Stimulated activated memory B cell treated with anti-CD40 and anti-IgM and Interleukin-4, amounts not matched to agents 10 μg/mL and 1 μg/mL and 100 μg/mL, for 72 hours (primary cell): ENCODE results near the gene CSTF1.

Experiments used
- ATAC-seq: fragments of 150-1000 bp; cut with Tn5 transposase; 2 replicates; pipeline ENCODE4 v1.10.0; 2021
- H3K27ac Mint-ChIP-seq: one replicate; pipeline ENCODE4 v1.8.0; 2022; ENCODE audit warnings: mild to moderate bottlenecking, mixed read lengths
- H3K27me3 Mint-ChIP-seq: one replicate; pipeline ENCODE4 v1.8.0; 2022; ENCODE audit warnings: mixed read lengths
- H3K36me3 Mint-ChIP-seq: one replicate; pipeline ENCODE4 v1.8.0; 2022; ENCODE audit warnings: mixed read lengths
- H3K4me1 Mint-ChIP-seq: one replicate; pipeline ENCODE4 v1.8.0; 2022; ENCODE audit warnings: mixed read lengths
- H3K4me3 Mint-ChIP-seq: one replicate; pipeline ENCODE4 v1.8.0; 2022; ENCODE audit warnings: mild to moderate bottlenecking, moderate library complexity, mixed read lengths
- H3K9me3 Mint-ChIP-seq: one replicate; pipeline ENCODE4 v1.8.0; 2022; ENCODE audit warnings: mixed read lengths

CSTF1 gene

GRCh38 chr20:56392132-56392880 lies at the start of gene CSTF1, which contains the start of gene AURKA:
Gene CSTF1, plus strand, starts transcription at chr20:56392645. Its CDS starts 2,908 bp downstream, at chr20:56395553.
Gene AURKA, minus strand, starts transcription at chr20:56392215. Its CDS starts 4,018 bp downstream, at chr20:56388197.
- Mint-ChIP-seq H3K4me1 (peaks cover 7% of the 10 kb centered on the region), H3K36me3 (peaks cover 35% of the 10 kb centered on the region), H3K27ac (no peak within 1 kb of the TSS), H3K9me3 (no peaks in the 10 kb centered on the region), H3K4me3 (no peak within 1 kb of the TSS), H3K27me3 (no peaks in the 10 kb centered on the region)
- ATAC-seq = peak; percentile 98

- Mint-ChIP-seq H3K4me1 (peaks cover 5% of the 10 kb centered on the region), H3K27ac (no peak overlapping the region), H3K9me3 (no peaks in the 10 kb centered on the region), H3K4me3 (no peak overlapping the region), H3K27me3 (peaks cover 88% of the 10 kb centered on the region), H3K36me3 (no peaks in the 10 kb centered on the region)
- no peak for ATAC-seq
These were observed 49.7 kb upstream of the CSTF1 start for GRCh38 chr20:56342783-56343182.

- no peaks in the 10 kb centered on the region for H3K36me3 Mint-ChIP-seq
- H3K27me3 Mint-ChIP-seq = peaks cover 88% of the 10 kb centered on the region
- H3K4me3 Mint-ChIP-seq = no peak overlapping the region
- H3K9me3 Mint-ChIP-seq = no peaks in the 10 kb centered on the region
- H3K4me1 Mint-ChIP-seq = peaks cover 5% of the 10 kb centered on the region
- no peak overlapping the region for H3K27ac Mint-ChIP-seq
- ATAC-seq = no peak
These were observed 48.5 kb upstream of the CSTF1 start for GRCh38 chr20:56343861-56344381.

GRCh38 chr20:56345911-56346310 lies 46.5 kb upstream of the CSTF1 start:
- ATAC-seq = no peak
- H3K4me1 Mint-ChIP-seq = peaks cover 5% of the 10 kb centered on the region

GRCh38 chr20:56347628-56348304 lies 44.7 kb upstream of the CSTF1 start:
- H3K27me3 Mint-ChIP-seq = peaks cover 80% of the 10 kb centered on the region
- no peaks in the 10 kb centered on the region for H3K9me3 Mint-ChIP-seq
- H3K27ac Mint-ChIP-seq = no peak overlapping the region
- no peak for ATAC-seq
- no peak overlapping the region for H3K4me3 Mint-ChIP-seq
- H3K36me3 Mint-ChIP-seq = no peaks in the 10 kb centered on the region
- H3K4me1 Mint-ChIP-seq = peaks cover 5% of the 10 kb centered on the region

More at GRCh38 chr20:56345911-56346310, 46.5 kb upstream of the CSTF1 start:
- Mint-ChIP-seq H3K36me3 (no peaks in the 10 kb centered on the region), H3K27ac (no peak overlapping the region), H3K27me3 (peaks cover 84% of the 10 kb centered on the region), H3K9me3 (no peaks in the 10 kb centered on the region), H3K4me3 (no peak overlapping the region)

GRCh38 chr20:56348305-56348693 lies 44.1 kb upstream of the CSTF1 start:
- H3K27ac Mint-ChIP-seq = no peak overlapping the region
- ATAC-seq = no peak
- peaks cover 5% of the 10 kb centered on the region for H3K4me1 Mint-ChIP-seq
- H3K27me3 Mint-ChIP-seq = peaks cover 74% of the 10 kb centered on the region
- H3K4me3 Mint-ChIP-seq = no peak overlapping the region
- no peaks in the 10 kb centered on the region for H3K9me3 Mint-ChIP-seq
- no peaks in the 10 kb centered on the region for H3K36me3 Mint-ChIP-seq

- peaks cover 5% of the 10 kb centered on the region for H3K4me1 Mint-ChIP-seq
- no peak for ATAC-seq
- H3K27me3 Mint-ChIP-seq = peaks cover 70% of the 10 kb centered on the region
- H3K4me3 Mint-ChIP-seq = no peak overlapping the region
- H3K27ac Mint-ChIP-seq = no peak overlapping the region
- no peaks in the 10 kb centered on the region for H3K9me3 Mint-ChIP-seq
- no peaks in the 10 kb centered on the region for H3K36me3 Mint-ChIP-seq
These were observed 43.7 kb upstream of the CSTF1 start for GRCh38 chr20:56348746-56349145.

GRCh38 chr20:56350842-56351241 lies 41.6 kb upstream of the CSTF1 start:
- ATAC-seq = no peak
- H3K9me3 Mint-ChIP-seq = no peaks in the 10 kb centered on the region
- peaks cover 49% of the 10 kb centered on the region for H3K27me3 Mint-ChIP-seq
- no peak overlapping the region for H3K4me3 Mint-ChIP-seq
- H3K36me3 Mint-ChIP-seq = no peaks in the 10 kb centered on the region
- H3K27ac Mint-ChIP-seq = no peak overlapping the region
- H3K4me1 Mint-ChIP-seq = no peaks in the 10 kb centered on the region

- ATAC-seq = no peak
- Mint-ChIP-seq H3K9me3 (no peaks in the 10 kb centered on the region), H3K27me3 (peaks cover 35% of the 10 kb centered on the region), H3K4me1 (no peaks in the 10 kb centered on the region), H3K36me3 (no peaks in the 10 kb centered on the region), H3K4me3 (no peak overlapping the region), H3K27ac (no peak overlapping the region)
These were observed 39.9 kb upstream of the CSTF1 start for GRCh38 chr20:56352345-56353055.

- Mint-ChIP-seq H3K27me3 (peaks cover 26% of the 10 kb centered on the region), H3K4me3 (no peak overlapping the region), H3K36me3 (no peaks in the 10 kb centered on the region), H3K27ac (no peak overlapping the region), H3K4me1 (no peaks in the 10 kb centered on the region), H3K9me3 (no peaks in the 10 kb centered on the region)
- no peak for ATAC-seq
These were observed 39.1 kb upstream of the CSTF1 start for GRCh38 chr20:56353356-56353755.

- Mint-ChIP-seq H3K4me3 (peak overlapping the region; percentile 67), H3K4me1 (peaks cover 14% of the 10 kb centered on the region)
These were observed 34.4 kb upstream of the CSTF1 start for GRCh38 chr20:56358070-56358469.

GRCh38 chr20:56358600-56359211 lies 33.7 kb upstream of the CSTF1 start, which contains the start of gene FAM210B:
Gene FAM210B, plus strand, starts transcription at chr20:56358974. Its CDS starts 32 bp downstream, at chr20:56359006.
- Mint-ChIP-seq H3K27me3 (no peaks in the 10 kb centered on the region), H3K4me1 (peaks cover 14% of the 10 kb centered on the region), H3K36me3 (no peaks in the 10 kb centered on the region), H3K27ac (peak within 1 kb of the TSS; percentile 7), H3K9me3 (no peaks in the 10 kb centered on the region), H3K4me3 (peak within 1 kb of the TSS; percentile 80)
- peak; percentile 97 for ATAC-seq

More at GRCh38 chr20:56358070-56358469, 34.4 kb upstream of the CSTF1 start:
- Mint-ChIP-seq H3K27me3 (no peaks in the 10 kb centered on the region), H3K27ac (no peak overlapping the region), H3K36me3 (no peaks in the 10 kb centered on the region), H3K9me3 (no peaks in the 10 kb centered on the region)
- no peak for ATAC-seq

GRCh38 chr20:56359212-56360132 lies 33.0 kb upstream of the CSTF1 start:
- Mint-ChIP-seq H3K9me3 (no peaks in the 10 kb centered on the region), H3K27me3 (no peaks in the 10 kb centered on the region), H3K36me3 (no peaks in the 10 kb centered on the region), H3K4me1 (peaks cover 14% of the 10 kb centered on the region), H3K27ac (peak overlapping the region; percentile 7), H3K4me3 (peak overlapping the region; percentile 80)
- peak; percentile 49 for ATAC-seq
